HUES48 (cell line): Measurements from ENCODE around the gene FGF11.

Experiments used
- H3K27ac ChIP-seq: one replicate; pipeline ENCODE4 v1.7.0; 2013; ENCODE audit warnings: low read depth, low read length, inconsistent platforms
- H3K27me3 ChIP-seq: 2 replicates; pipeline ENCODE4 v1.6.1; 2013; ENCODE audit warnings: mild to moderate bottlenecking, low read length; ENCODE audit not compliant: control insufficient read depth, insufficient read depth
- H3K36me3 ChIP-seq: 2 replicates; pipeline ENCODE4 v1.6.1; 2013; ENCODE audit warnings: low read length; ENCODE audit not compliant: control insufficient read depth, insufficient read depth
- H3K4me1 ChIP-seq: 2 replicates; pipeline ENCODE4 v1.6.1; 2013; ENCODE audit warnings: mild to moderate bottlenecking, low read length; ENCODE audit not compliant: control insufficient read depth, insufficient read depth
- H3K4me3 ChIP-seq: 2 replicates; pipeline ENCODE4 v1.5.1; 2013; ENCODE audit warnings: mild to moderate bottlenecking, low read depth, low read length
- H3K9ac ChIP-seq: 2 replicates; pipeline ENCODE4 v1.6.1; 2013; ENCODE audit warnings: mild to moderate bottlenecking, low read depth, low read length, moderate library complexity
- H3K9me3 ChIP-seq: 2 replicates; pipeline ENCODE4 v1.6.1; 2013; ENCODE audit warnings: low read length; ENCODE audit not compliant: control insufficient read depth, insufficient read depth

Gene FGF11

DNA sequence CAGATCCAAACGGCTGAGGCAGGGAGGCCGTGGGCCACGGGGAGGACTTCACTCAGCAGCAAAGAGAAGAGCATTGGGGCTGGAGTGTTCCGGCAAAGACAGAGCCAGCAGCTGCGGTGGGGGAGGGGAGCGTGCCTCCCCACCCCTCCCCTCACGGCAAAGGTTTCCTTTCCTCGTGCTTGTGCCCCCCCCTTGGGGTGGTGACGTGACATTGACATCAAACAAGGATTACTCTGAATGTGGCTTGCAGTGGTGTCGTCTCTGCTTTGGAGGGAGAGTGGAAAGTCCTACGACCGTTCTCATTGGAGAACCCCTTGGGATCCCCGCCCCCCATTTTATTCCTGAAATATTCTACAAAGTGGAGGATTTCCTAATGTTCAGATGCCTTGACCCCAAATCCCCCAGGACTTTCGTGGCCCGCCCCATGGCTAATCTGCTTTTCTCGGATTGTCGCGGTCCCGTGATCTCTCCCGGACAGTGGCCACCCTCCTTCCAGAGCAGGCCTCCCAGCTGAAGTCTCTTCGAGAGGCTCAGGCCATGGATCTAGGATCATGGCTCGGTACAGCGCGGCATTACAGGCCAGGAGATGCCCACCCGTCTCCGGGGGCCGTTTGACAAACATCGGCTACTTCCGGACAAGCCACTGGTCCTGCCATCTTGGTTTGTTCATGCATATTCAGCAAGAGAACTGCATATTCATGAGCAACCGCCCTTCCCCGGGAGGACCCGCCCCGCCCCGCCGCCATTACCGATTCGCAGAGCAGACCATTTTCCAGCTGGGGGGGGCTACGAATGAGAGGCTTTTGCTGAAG, 44.1 kb downstream of the FGF11 start:
- no peaks in the 10 kb centered on the region for H3K9me3 ChIP-seq
- H3K36me3 ChIP-seq, result no peaks in the 10 kb centered on the region
- no peaks in the 10 kb centered on the region for H3K27me3 ChIP-seq
- H3K4me3 ChIP-seq, result peak overlapping the region; percentile 79
- H3K9ac ChIP-seq, result peak overlapping the region; percentile 95
- H3K27ac ChIP-seq, result peak overlapping the region; percentile 98
- H3K4me1 ChIP-seq, result peaks cover 12% of the 10 kb centered on the region

GRCh38 chr17:7484067-7484918, 45.0 kb downstream of the FGF11 start, which contains the start of gene POLR2A:
Gene POLR2A (plus strand): TSS chr17:7484366.
- H3K27me3 ChIP-seq, result no peaks in the 10 kb centered on the region
- H3K9me3 ChIP-seq, result no peaks in the 10 kb centered on the region
- H3K4me1 ChIP-seq, result peaks cover 10% of the 10 kb centered on the region
- H3K27ac ChIP-seq, result peak within 1 kb of the TSS; percentile 98
- peak within 1 kb of the TSS; percentile 95 for H3K9ac ChIP-seq
- H3K4me3 ChIP-seq, result peak within 1 kb of the TSS; percentile 79
- no peaks in the 10 kb centered on the region for H3K36me3 ChIP-seq

DNA sequence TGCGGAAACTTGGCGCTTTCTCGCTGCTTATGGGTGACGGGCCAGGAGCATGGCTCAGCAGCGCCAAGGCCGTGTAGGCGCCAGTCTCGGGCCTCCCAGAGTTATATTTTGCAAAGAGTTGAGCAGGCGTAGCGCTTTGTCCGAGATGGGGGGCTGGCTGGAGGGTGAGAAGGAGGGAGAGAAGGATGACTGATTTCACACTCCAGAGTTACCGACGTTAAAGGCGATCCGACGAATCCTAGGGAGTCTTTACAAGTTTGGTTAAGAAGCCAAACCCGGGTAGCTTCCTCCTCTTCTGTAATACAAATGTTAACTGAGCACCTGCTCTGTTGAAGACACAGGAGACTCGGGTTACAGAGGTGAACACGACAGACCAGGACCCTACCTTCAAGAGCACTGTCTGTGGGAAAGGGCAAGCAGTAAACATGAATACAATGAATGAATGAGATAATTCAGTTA, 45.6 kb downstream of the FGF11 start:
- H3K4me1 ChIP-seq, result peaks cover 10% of the 10 kb centered on the region
- H3K36me3 ChIP-seq, result no peaks in the 10 kb centered on the region; the same call in 1 of the 2 replicates
- H3K27ac ChIP-seq, result peak overlapping the region; percentile 98
- H3K27me3 ChIP-seq, result no peaks in the 10 kb centered on the region
- peak overlapping the region; percentile 95 for H3K9ac ChIP-seq
- no peaks in the 10 kb centered on the region for H3K9me3 ChIP-seq
- peak overlapping the region; percentile 79 for H3K4me3 ChIP-seq

GRCh38 chr17:7486181-7486580, 46.9 kb downstream of the FGF11 start:
- Histone ChIP-seq H3K4me1 (peaks cover 7% of the 10 kb centered on the region), H3K27ac (no peak overlapping the region), H3K4me3 (peak overlapping the region; percentile 79), H3K9me3 (no peaks in the 10 kb centered on the region), H3K36me3 (no peaks in the 10 kb centered on the region; the same call in 1 of the 2 replicates), H3K9ac (no peak overlapping the region), H3K27me3 (no peaks in the 10 kb centered on the region)

GRCh38 chr17:7490144-7490543, 50.8 kb downstream of the FGF11 start:
- H3K27ac ChIP-seq, result no peak overlapping the region
- no peak overlapping the region for H3K9ac ChIP-seq
- H3K27me3 ChIP-seq, result no peaks in the 10 kb centered on the region
- H3K36me3 ChIP-seq, result peaks cover 10% of the 10 kb centered on the region; the same call in 1 of the 2 replicates
- H3K4me1 ChIP-seq, result peaks cover 7% of the 10 kb centered on the region
- H3K4me3 ChIP-seq, result no peak overlapping the region
- H3K9me3 ChIP-seq, result no peaks in the 10 kb centered on the region

- no peak overlapping the region for H3K9ac ChIP-seq
These were observed 52.3 kb downstream of the FGF11 start for GRCh38 chr17:7491583-7491982.

DNA sequence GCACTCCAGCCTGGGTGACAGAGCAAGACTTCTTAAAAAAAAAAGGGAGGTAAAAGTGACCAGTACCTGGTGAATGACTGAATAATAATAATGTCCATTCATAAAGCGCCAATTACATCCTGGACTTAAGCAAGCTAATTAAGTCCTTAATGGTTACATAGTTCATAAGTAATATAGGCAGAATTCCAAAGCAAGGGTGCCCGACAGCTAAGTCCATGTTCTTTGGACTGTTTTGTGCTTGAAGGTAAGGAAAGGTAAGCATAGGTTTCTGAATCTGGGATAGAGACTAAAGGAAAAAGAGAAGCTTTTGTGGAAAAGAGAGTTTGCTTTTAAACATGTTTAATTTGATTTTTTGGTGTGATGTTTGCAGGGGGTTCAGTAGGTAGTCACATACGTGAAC, 54.6 kb downstream of the FGF11 start:
- H3K27ac ChIP-seq, result no peak overlapping the region
- H3K4me1 ChIP-seq, result no peaks in the 10 kb centered on the region
- H3K9me3 ChIP-seq, result no peaks in the 10 kb centered on the region
- H3K27me3 ChIP-seq, result no peaks in the 10 kb centered on the region
- H3K36me3 ChIP-seq, result peaks cover 47% of the 10 kb centered on the region
- H3K4me3 ChIP-seq, result no peak overlapping the region
- H3K9ac ChIP-seq, result no peak overlapping the region

More at GRCh38 chr17:7491583-7491982, 52.3 kb downstream of the FGF11 start:
- H3K36me3 ChIP-seq, result peaks cover 23% of the 10 kb centered on the region
- no peak overlapping the region for H3K4me3 ChIP-seq
- H3K4me1 ChIP-seq, result no peaks in the 10 kb centered on the region; the same call in 1 of the 2 replicates
- H3K27ac ChIP-seq, result no peak overlapping the region
- H3K9me3 ChIP-seq, result no peaks in the 10 kb centered on the region
- H3K27me3 ChIP-seq, result no peaks in the 10 kb centered on the region
